ENCODE data around the gene OTOGL. TPM values are rescaled to one million over a fixed set of nuclear protein-coding genes. Genes with fewer than 3 reads are reported as not detected.

Gene OTOGL
- total RNA-seq, 1 donor from 2014 or later = not detected

GRCh38 chr12:80176706-80177105, 77.4 kb downstream of the OTOGL start:
- intact Hi-C loops (cut with micrococcal nuclease) = no loop called here

GRCh38 chr12:80178846-80179245, 79.5 kb downstream of the OTOGL start:
- intact Hi-C loops (cut with micrococcal nuclease) = no loop called here

- intact Hi-C loops (cut with micrococcal nuclease) = no loop called here
These were observed 84.6 kb downstream of the OTOGL start for GRCh38 chr12:80183939-80184338.

GRCh38 chr12:80184926-80185325, 85.6 kb downstream of the OTOGL start:
- intact Hi-C loops (cut with micrococcal nuclease) = loop anchor here (5.0 kb wide), 1 partner anchor 408 kb away; no protein-coding TSS in a partner anchor

- intact Hi-C loops (cut with micrococcal nuclease) = loop anchor here (1.0 to 5.0 kb wide), 7 partner anchors 102 to 638 kb away; partner anchors contain the start of gene PPP1R12A
These were observed 87.4 kb downstream of the OTOGL start for GRCh38 chr12:80186727-80187217.

GRCh38 chr12:80187660-80188090, 88.3 kb downstream of the OTOGL start:
- intact Hi-C loops (cut with micrococcal nuclease) = loop anchor here (2.0 to 5.0 kb wide), 3 partner anchors 103 to 639 kb away; no protein-coding TSS in a partner anchor

GRCh38 chr12:80188576-80188975, 89.2 kb downstream of the OTOGL start:
- intact Hi-C loops (cut with micrococcal nuclease) = loop anchor here (5.0 kb wide), 1 partner anchor 411 kb away; no protein-coding TSS in a partner anchor

GRCh38 chr12:80189241-80189640, 89.9 kb downstream of the OTOGL start:
- intact Hi-C loops (cut with micrococcal nuclease) = loop anchor here (5.0 kb wide), 1 partner anchor 412 kb away; no protein-coding TSS in a partner anchor

GRCh38 chr12:80190001-80190400, 90.7 kb downstream of the OTOGL start:
- intact Hi-C loops (cut with micrococcal nuclease) = no loop called here

- intact Hi-C loops (cut with micrococcal nuclease) = no loop called here
These were observed 92.8 kb downstream of the OTOGL start for GRCh38 chr12:80192087-80192486.

- intact Hi-C loops (cut with micrococcal nuclease) = no loop called here
These were observed 94.5 kb downstream of the OTOGL start for GRCh38 chr12:80193865-80194264.

- intact Hi-C loops (cut with micrococcal nuclease) = loop anchor here (5.0 kb wide), 1 partner anchor 72 kb away; no protein-coding TSS in a partner anchor
These were observed 95.9 kb downstream of the OTOGL start for GRCh38 chr12:80195074-80195726.

- intact Hi-C loops (cut with micrococcal nuclease) = loop anchor here (5.0 kb wide), 1 partner anchor 72 kb away; no protein-coding TSS in a partner anchor
These were observed 96.4 kb downstream of the OTOGL start for GRCh38 chr12:80195737-80196136.

GRCh38 chr12:80196419-80196818, 97.1 kb downstream of the OTOGL start:
- intact Hi-C loops (cut with micrococcal nuclease) = loop anchor here (5.0 kb wide), 1 partner anchor 71 kb away; no protein-coding TSS in a partner anchor

- intact Hi-C loops (cut with micrococcal nuclease) = loop anchor here (5.0 kb wide), 1 partner anchor 68 kb away; no protein-coding TSS in a partner anchor
These were observed 99.5 kb downstream of the OTOGL start for GRCh38 chr12:80198782-80199337.

- intact Hi-C loops (cut with micrococcal nuclease) = loop anchor here (5.0 kb wide), 1 partner anchor 67 kb away; no protein-coding TSS in a partner anchor
These were observed 100.6 kb downstream of the OTOGL start for GRCh38 chr12:80199931-80200330.

GRCh38 chr12:80200414-80200813, 101.1 kb downstream of the OTOGL start:
- intact Hi-C loops (cut with micrococcal nuclease) = no loop called here

- intact Hi-C loops (cut with micrococcal nuclease) = no loop called here
These were observed 102.6 kb downstream of the OTOGL start for GRCh38 chr12:80201908-80202307.

GRCh38 chr12:80205960-80206359, 106.6 kb downstream of the OTOGL start:
- intact Hi-C loops (cut with micrococcal nuclease) = no loop called here

GRCh38 chr12:80208071-80208470, 108.7 kb downstream of the OTOGL start:
- intact Hi-C loops (cut with micrococcal nuclease) = no loop called here

- intact Hi-C loops (cut with micrococcal nuclease) = no loop called here
These were observed 112.3 kb downstream of the OTOGL start for GRCh38 chr12:80211671-80212070.

- intact Hi-C loops (cut with micrococcal nuclease) = no loop called here
These were observed 113.8 kb downstream of the OTOGL start for GRCh38 chr12:80212938-80213645.

All from T-helper 1 cell treated with Interleukin-12 subunit alpha and Interleukin-12 subunit beta and Interleukin-4 antibody, amounts not matched to agents 30 ng/mL and 1 ng/mL, for 36 hours (primary cell).